ENCODE data around the gene EXOC3L4.

The EXOC3L4 gene

DNA sequence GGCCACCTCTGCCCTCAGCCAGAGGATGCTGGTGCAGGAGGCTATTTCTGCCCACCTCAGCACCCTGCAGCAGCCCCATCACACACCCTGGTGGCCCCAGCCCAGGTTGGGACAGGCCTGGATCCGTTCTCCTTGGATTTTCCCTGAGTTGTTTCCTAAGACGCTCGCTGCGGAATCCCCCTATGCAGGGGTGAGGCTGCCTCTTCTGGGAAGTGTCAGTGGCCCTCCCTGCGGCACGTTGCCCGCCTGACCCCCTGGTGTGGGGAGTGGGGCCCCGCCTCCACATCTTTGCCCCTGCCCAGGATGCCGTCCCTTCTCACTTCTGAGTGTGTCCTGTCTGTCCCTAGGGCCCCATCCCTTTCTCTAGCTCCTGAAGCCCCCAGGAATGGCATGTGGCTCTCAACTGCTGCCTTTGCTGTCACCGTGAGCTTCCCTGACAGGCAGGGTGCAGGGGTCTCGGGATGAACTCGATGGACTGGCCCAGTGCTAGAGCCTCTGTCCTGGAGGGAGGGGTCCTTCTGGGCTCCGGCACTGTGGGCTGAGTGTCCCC lies 594 bp upstream of the EXOC3L4 start:
- no peak for DNase-seq
- TF ChIP-seq, protein P1, sequence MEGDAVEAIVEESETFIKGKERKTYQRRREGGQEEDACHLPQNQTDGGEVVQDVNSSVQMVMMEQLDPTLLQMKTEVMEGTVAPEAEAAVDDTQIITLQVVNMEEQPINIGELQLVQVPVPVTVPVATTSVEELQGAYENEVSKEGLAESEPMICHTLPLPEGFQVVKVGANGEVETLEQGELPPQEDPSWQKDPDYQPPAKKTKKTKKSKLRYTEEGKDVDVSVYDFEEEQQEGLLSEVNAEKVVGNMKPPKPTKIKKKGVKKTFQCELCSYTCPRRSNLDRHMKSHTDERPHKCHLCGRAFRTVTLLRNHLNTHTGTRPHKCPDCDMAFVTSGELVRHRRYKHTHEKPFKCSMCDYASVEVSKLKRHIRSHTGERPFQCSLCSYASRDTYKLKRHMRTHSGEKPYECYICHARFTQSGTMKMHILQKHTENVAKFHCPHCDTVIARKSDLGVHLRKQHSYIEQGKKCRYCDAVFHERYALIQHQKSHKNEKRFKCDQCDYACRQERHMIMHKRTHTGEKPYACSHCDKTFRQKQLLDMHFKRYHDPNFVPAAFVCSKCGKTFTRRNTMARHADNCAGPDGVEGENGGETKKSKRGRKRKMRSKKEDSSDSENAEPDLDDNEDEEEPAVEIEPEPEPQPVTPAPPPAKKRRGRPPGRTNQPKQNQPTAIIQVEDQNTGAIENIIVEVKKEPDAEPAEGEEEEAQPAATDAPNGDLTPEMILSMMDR (IDR thresholded peaks at IDR 0.05; ENCODE audit: low read depth, low read length, missing control alignments), result no peak
- H3K27ac ChIP-seq, result no peak overlapping the region
- in situ Hi-C loops (cut with HindIII; ENCODE audit: low pct_ligation_motif_present, low sequenced_read_pairs), result no loop called here
- H3K27me3 ChIP-seq (replicated peaks), result peaks cover 7% of the 10 kb centered on the region
- H3K36me3 ChIP-seq (replicated peaks), result no peaks in the 10 kb centered on the region
- H3K4me3 ChIP-seq (ENCODE audit: low read depth, low read length), result no peak overlapping the region

DNA sequence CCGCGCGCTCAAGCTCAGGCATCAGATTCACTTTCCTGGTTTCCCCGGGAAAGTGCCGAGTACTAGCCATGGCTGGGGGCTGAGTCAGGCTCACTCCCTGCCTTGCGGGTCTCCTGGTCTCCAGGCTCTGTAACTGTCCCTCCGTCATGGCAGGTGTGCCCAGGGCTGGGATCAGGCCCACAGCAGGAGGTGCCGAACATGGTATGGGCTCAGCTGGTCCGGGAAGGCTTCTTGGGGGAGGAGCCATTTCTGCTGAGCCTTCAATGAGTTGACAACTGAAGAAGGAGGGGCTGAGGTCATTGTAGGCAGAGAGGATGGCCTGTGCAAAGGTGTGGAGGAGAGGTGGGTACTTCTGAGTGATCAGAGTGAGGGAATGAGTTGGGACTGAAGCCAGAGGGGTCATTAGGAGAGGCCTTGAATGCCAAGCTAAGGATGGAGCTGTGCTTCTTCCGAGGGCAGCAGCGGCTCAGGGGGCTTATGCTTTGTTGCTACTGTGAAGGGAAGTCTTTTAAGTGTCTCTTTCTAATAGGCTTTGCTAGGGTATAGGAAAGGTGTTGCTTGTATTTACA lies 769 bp downstream of the EXOC3L4 start:
- Histone ChIP-seq H3K27me3 (replicated peaks) (peaks cover 7% of the 10 kb centered on the region), H3K27ac (no peak overlapping the region), H3K4me3 (ENCODE audit: low read depth, low read length) (no peak overlapping the region), H3K36me3 (replicated peaks) (no peaks in the 10 kb centered on the region)
- TF ChIP-seq, protein P1 (IDR thresholded peaks at IDR 0.05; ENCODE audit: low read depth, low read length, missing control alignments), result no peak
- DNase-seq, result no peak
- in situ Hi-C loops (cut with HindIII; ENCODE audit: low pct_ligation_motif_present, low sequenced_read_pairs), result no loop called here

DNA sequence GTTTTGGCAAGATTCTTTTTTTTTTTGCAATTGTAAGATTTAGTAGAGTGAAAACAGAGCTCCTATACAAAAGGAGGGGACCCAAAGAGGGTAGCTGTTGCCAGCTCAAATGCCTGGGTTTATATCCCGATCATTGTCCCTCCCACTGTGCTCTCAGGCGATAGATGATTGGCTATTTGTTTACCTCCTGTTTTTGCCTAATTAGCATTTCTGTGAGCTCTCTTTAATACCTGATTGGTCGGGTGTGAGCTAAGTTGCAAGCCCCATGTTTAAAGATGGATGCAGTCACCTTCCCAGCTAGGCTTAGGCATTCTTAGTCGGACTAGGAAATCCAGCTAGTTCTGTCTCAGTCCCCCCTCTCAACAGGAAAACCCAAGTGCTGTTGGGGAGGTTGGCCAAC lies 1.9 kb downstream of the EXOC3L4 start:
- in situ Hi-C loops (cut with HindIII; ENCODE audit: low pct_ligation_motif_present, low sequenced_read_pairs), result no loop called here
- Histone ChIP-seq H3K27me3 (replicated peaks) (peaks cover 10% of the 10 kb centered on the region), H3K4me3 (ENCODE audit: low read depth, low read length) (no peak overlapping the region), H3K36me3 (replicated peaks) (no peaks in the 10 kb centered on the region), H3K27ac (no peak overlapping the region)
- no peak for DNase-seq
- TF ChIP-seq, protein P1 (IDR thresholded peaks at IDR 0.05; ENCODE audit: low read depth, low read length, missing control alignments), result no peak

DNA sequence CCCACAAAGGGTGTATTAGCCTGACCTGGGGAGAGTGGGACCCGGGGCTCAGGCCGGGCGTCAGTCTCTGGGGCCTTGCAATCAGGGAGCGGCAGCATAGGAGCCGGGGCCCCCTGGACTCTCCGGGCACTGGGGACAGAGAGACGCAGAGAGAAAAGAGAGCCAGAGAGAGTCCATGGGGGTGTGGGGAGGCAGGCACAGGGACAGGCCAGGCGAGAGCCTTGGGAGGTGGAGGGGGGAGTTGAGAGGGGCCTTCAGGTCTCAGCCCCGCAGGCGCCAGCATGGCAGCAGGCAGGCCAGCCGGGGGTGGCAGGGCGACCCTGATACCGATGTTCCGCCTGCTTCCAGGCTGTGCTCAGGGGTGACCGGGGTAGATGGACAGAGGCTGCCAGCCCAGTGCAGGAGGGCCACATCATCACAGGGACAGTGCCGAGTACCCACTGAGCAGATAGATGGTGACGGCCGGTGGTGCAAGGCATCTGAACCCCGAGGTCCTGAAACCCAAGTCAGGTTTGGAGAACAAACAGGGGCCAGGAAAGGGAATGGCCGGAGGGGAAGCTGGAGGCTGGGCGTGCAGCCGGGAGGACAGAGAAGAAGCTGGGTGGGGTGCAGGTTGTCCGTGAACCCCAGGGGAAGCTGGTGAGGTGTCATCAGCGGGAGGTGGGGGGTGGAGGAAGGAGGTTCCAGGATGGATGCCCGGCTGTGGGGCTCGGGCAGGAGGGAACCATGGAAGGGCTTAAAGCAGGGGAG lies 2.9 kb downstream of the EXOC3L4 start:
- TF ChIP-seq, protein P1 (IDR thresholded peaks at IDR 0.05; ENCODE audit: low read depth, low read length, missing control alignments), result no peak
- H3K27ac ChIP-seq, result no peak overlapping the region
- no peak for DNase-seq
- peaks cover 20% of the 10 kb centered on the region for H3K27me3 ChIP-seq (replicated peaks)
- H3K4me3 ChIP-seq (ENCODE audit: low read depth, low read length), result no peak overlapping the region
- H3K36me3 ChIP-seq (replicated peaks), result no peaks in the 10 kb centered on the region
- in situ Hi-C loops (cut with HindIII; ENCODE audit: low pct_ligation_motif_present, low sequenced_read_pairs), result no loop called here

DNA sequence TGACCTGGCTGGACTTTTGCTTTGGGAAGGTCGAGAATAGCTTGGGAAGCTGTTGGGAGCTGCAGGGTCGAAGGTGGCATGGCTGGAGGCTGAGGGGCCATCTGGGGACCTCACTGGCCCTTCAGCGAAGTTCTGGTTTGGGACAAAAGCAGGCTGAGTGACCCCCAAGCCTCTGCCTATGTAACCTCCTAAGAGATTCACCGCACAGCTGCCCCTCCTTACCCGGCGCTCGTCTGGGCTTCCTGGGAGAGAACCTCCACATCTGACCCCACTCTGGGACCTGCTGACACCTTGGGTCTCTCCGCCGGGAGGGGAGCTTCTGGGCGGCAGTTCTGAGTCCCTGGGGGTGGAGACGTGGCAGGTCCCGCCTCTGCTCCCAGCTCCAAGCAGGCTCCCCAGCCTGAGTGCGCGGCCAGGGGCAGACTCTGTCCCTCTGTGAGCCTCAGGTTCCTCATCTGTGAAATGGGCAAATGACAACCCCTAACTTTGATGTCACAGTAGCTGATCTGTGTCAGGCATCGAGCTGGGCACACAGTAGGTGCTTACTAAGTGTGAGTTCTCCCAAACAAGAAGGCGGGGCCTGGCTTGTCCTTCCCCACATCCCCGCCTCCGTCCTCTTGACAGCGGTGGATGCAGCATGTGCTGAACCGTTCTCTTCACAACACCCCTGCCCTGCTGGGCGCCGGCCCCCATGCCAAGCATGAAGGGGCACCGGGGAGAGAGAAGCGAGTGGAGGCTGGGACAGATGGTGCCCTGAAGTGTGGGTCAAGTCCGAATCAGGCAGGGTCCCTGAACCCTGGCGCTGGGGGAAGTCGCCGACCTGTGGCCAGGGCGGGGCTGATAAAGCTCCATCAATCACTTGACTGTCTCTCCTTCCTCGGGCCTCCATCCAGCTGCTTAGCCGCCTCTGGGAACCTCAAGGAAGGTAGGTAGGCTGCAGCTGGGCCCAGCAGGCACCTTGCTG lies 3.8 kb downstream of the EXOC3L4 start:
- H3K36me3 ChIP-seq (replicated peaks), result no peaks in the 10 kb centered on the region
- no peak overlapping the region for H3K4me3 ChIP-seq (ENCODE audit: low read depth, low read length)
- no peak for DNase-seq
- no peak overlapping the region for H3K27ac ChIP-seq
- TF ChIP-seq, protein P1 (IDR thresholded peaks at IDR 0.05; ENCODE audit: low read depth, low read length, missing control alignments), result no peak
- in situ Hi-C loops (cut with HindIII; ENCODE audit: low pct_ligation_motif_present, low sequenced_read_pairs), result no loop called here
- peaks cover 27% of the 10 kb centered on the region for H3K27me3 ChIP-seq (replicated peaks)

Measured in brain microvascular endothelial cell (primary cell).